Omental fat pad (tissue), 4 donors: ENCODE data around the gene FERD3L. TPM values are rescaled to one million over a fixed set of nuclear protein-coding genes. Genes with fewer than 3 reads are reported as not detected.

Experiments
- ATAC-seq: fragments of 150-250 bp; one replicate; pipeline ENCODE4 v1.9.1; 2016; ENCODE audit warnings: mild to moderate bottlenecking, moderate library complexity; ENCODE audit not compliant: low FRiP score
- DNase-seq: peaks from one replicate; pipeline ENCODE4 v3.0.0-alpha.2; 2019; ENCODE audit warnings: low spot score
- total RNA-seq, 4 donors: library from RNA; depleted of rRNA; stranded (reverse); fragments of >200 nt; gene quantifications; one replicate each; pipeline ENCODE4 v1.1.0, GENCODE V29; 2016
- TF ChIP-seq, protein P1 (sequence below), 3 donors: fragments of 450-650 bp; IDR thresholded peaks; one replicate each; pipeline ENCODE4 v1.5.1; 2016 to 2017; ENCODE audit warnings: antibody characterized with exemption in 3 of 3, mild to moderate bottlenecking in 3 of 3, moderate library complexity in 2 of 3

Gene FERD3L
- total RNA-seq, 4 donors from 2014 or later = not detected

DNA sequence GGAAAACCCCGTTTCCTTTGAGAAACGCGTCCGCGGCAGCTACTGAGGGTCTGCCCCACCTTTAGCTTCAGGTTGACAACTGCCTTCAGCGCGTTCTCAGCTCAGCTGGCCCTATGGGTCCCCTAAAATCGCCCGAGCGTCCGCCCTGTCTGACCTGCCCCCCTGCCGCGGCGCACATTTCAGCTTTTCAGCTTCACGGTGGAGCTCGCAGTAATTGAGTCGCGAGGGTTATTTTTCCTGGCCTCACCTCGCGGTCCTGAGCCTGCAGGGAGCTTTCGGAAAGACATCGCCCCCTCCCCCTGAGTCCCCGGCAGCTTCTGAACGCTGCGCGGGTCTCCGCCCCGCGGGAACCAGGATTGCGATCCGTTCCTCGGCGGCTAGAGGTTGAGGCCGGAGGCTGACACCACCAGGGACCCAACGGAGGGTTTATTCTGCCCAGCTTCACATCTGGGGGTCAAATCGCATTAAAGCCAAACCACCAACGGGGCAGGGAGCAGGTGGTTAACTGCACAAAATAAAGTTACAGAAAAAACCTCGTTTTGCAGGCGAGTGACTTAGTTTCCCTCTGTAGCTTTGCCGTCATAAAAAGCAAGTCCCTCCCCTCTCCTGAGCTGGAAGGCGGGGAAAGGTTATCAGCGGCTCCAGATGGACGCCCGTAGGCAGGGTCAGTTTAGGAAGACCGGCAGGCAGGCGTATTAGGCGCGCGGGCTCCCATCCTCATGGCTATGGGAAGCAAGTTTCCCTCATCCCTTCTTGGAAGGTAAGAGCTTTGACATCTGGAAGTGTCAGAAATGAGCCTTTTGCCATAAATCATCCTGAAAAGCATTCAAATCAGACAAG, 38.8 kb downstream of the FERD3L start:
- ATAC-seq (no peak), DNase-seq (no peak)
- TF ChIP-seq, protein P1, sequence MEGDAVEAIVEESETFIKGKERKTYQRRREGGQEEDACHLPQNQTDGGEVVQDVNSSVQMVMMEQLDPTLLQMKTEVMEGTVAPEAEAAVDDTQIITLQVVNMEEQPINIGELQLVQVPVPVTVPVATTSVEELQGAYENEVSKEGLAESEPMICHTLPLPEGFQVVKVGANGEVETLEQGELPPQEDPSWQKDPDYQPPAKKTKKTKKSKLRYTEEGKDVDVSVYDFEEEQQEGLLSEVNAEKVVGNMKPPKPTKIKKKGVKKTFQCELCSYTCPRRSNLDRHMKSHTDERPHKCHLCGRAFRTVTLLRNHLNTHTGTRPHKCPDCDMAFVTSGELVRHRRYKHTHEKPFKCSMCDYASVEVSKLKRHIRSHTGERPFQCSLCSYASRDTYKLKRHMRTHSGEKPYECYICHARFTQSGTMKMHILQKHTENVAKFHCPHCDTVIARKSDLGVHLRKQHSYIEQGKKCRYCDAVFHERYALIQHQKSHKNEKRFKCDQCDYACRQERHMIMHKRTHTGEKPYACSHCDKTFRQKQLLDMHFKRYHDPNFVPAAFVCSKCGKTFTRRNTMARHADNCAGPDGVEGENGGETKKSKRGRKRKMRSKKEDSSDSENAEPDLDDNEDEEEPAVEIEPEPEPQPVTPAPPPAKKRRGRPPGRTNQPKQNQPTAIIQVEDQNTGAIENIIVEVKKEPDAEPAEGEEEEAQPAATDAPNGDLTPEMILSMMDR (IDR thresholded peaks at IDR 0.05) = no peak

DNA sequence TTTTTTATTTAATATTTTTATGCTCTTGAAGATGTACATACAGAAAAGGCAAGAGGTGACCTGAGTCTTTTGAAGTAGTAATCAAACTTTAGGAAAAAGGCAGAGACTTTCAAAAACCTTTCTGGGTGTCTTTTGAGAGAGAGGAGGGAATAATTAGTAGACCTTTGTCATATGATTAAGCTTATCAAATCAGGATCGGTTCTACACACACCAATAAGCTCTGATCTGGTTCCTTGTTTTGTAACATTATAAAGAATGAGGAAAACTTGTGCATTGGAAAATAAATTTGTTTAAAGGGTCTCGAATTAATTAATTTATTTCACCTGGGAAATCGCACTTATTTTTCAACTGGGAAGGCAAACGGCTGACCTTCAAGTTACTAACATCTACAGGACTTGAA, 39.7 kb downstream of the FERD3L start:
- TF ChIP-seq, protein P1 (IDR thresholded peaks at IDR 0.05) = no peak
- DNase-seq (no peak), ATAC-seq (no peak)

DNA sequence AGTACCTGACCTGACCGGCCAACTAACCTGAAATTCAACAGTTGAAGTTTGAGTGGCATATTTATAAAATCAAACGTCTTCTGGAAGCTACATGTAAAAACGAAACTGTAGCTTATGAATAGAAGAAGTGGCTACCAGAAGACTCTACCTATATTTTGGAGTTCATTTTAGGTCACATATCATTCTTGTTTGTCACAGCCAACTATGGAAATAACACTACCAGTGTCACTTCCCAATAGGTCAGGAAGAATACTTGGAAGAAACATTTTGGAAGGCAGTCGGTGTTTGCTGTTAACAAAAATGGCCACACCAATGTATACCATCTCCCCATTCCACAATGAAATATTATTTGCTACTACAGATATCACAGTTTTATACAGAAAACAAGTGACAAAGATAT, 40.4 kb downstream of the FERD3L start:
- no peak for ATAC-seq
- no peak for DNase-seq
- TF ChIP-seq, protein P1 (IDR thresholded peaks at IDR 0.05) = no peak

DNA sequence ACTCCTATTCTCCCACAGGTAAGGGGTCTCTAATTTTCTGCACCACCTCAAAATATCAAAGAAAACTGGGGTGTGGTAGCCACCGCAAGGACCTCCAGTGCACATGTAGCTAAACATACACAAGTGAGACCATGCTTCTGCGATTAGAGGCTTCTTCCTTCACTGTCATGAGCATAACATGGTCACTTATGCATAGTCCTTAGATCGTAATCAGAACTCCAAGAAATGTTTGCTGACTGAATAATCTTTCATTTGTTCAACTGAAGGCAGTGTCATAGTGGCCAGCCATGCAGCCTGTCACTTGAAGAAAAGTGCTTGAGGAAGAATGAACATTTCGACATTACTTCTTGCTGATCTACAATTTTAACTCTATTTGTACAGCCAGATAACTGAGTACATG, 42.3 kb downstream of the FERD3L start:
- TF ChIP-seq, protein P1 (IDR thresholded peaks at IDR 0.05) = no peak
- DNase-seq = no peak
- no peak for ATAC-seq

DNA sequence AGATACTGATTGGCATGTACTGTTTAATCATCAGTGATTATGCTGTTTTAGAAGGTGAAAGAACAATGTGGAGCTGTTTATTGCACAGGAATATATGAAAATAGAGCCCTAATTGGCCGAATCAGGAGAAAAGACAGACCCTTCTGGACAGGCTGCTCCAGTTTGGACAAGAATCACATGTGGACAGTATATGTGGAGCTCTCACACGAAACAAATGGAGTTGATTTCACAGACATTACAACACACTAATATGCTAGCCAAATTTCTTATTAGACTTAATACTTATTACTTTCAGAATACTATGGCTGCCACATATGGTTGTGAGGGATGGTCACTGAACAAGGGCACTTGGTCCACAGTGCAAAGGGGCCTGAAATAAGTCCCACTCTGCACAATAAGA, 43.3 kb downstream of the FERD3L start:
- ATAC-seq (no peak), DNase-seq (no peak)
- TF ChIP-seq, protein P1 (IDR thresholded peaks at IDR 0.05) = no peak

DNA sequence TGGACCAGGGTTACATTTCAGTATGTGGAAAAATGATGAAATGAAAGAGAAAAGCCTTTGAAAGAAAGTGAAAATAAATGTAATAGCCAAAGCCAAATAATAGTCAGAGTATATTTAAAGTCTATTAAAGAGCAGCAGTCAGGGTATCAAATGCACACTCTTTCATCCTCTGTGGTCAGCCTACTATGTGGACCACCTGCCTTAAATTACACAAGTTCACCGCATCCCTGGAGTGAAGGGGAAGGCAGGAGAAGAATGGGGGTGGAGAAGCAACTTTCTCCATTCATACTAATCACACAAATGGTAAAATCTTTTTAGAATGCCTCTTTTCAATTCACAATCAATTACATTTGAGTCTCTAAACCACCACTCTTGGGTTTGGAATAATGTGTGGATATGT, 43.7 kb downstream of the FERD3L start:
- no peak for DNase-seq
- TF ChIP-seq, protein P1 (IDR thresholded peaks at IDR 0.05) = no peak
- ATAC-seq = no peak

DNA sequence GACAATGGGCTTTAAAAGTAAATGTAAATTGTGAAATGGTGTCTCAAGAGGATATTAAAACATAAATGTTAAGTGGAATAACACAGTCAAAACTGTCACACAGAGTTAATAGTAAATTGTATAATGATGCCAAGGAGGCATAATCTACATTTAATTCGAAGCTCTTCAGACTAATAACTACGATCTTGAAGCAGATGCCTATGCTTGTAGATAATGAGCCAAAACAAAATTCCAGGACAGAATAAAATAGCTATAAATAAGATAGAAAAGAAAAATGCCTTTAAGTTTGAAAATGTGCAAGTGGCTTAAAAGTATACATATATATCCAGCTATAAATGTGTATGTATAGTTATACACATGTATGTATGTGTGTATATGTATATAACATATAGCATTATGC, 45.3 kb downstream of the FERD3L start:
- TF ChIP-seq, protein P1 (IDR thresholded peaks at IDR 0.05) = no peak
- ATAC-seq (no peak), DNase-seq (no peak)
